Measurements from ENCODE around the gene MACROD2. TPM values are rescaled to one million over a fixed set of nuclear protein-coding genes. Genes with fewer than 3 reads are reported as not detected.
"Not testable (repeated sequence)": the region's sequence is repeated elsewhere in the genome, so short reads cannot be mapped to it uniquely, and the experiment has no call there.

MACROD2 gene
- total RNA-seq, 6 experiments from 2014 or later = 0.05 to 0.57 (median 0.11) TPM; not detected in 1

DNA sequence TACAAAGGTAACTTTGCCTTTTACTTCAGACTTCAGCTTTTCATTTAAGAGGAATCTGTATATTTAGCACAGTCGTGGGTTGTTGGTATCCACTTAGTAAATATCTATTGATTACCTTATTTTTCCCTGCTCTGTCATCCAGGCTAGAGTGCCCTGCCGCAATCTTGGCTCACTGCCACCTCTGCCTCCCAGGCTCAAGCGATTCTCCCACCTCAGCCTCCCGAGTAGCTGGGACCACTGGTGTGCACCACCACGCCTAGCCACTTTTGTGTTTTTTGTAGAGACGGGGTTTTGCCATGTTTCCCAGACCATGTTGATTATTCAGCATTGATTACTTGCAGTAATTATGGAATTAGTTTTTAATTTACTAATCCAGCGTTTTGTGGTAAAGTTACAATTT lies 41.3 kb downstream of the MACROD2 start:
- H3K27ac Mint-ChIP-seq = no peak overlapping the region
- H3K9me3 Mint-ChIP-seq = peaks cover 5% of the 10 kb centered on the region; the same call in 1 of the 2 replicates
- TF ChIP-seq, protein P1, sequence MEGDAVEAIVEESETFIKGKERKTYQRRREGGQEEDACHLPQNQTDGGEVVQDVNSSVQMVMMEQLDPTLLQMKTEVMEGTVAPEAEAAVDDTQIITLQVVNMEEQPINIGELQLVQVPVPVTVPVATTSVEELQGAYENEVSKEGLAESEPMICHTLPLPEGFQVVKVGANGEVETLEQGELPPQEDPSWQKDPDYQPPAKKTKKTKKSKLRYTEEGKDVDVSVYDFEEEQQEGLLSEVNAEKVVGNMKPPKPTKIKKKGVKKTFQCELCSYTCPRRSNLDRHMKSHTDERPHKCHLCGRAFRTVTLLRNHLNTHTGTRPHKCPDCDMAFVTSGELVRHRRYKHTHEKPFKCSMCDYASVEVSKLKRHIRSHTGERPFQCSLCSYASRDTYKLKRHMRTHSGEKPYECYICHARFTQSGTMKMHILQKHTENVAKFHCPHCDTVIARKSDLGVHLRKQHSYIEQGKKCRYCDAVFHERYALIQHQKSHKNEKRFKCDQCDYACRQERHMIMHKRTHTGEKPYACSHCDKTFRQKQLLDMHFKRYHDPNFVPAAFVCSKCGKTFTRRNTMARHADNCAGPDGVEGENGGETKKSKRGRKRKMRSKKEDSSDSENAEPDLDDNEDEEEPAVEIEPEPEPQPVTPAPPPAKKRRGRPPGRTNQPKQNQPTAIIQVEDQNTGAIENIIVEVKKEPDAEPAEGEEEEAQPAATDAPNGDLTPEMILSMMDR (IDR thresholded peaks at IDR 0.05) = no peak
- no peaks in the 10 kb centered on the region; the same call in 1 of the 2 replicates for H3K27me3 Mint-ChIP-seq (ENCODE audit: insufficient read depth)
- H3K4me1 Mint-ChIP-seq (ENCODE audit: low read depth) = no peaks in the 10 kb centered on the region
- DNase-seq = no peak
- no peak overlapping the region for H3K4me3 Mint-ChIP-seq
- no peaks in the 10 kb centered on the region for H3K36me3 Mint-ChIP-seq (ENCODE audit: low read depth)

DNA sequence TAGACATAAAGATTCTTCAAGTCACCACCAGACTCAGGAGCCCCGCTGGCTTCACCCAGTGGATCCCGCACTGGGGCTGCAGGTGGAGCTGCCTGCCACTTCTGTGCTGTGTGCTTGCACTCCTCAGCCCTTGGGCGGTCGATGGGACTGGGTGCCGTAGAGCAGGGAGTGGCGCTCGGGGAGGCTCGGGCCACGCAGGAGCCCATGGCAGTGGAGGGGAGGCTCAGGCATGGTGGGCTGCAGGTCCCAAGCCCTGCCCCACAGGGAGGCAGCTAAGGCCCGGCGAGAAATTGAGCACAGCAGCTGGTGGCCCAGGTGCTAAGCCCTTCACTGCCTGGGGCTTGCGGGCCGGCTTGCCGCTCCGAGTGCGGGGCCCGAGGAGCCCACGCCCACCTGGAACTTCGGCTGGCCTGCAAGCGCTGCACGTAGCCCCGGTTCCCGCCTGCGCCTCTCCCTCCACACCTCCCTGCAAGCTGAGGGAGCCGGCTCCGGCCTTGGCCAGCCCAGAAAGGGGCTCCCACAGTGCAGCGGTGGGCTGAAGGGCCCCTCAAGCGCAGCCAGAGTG lies 49.5 kb downstream of the MACROD2 start:
- not testable (repeated sequence) for H3K4me1 Mint-ChIP-seq (ENCODE audit: low read depth)

DNA sequence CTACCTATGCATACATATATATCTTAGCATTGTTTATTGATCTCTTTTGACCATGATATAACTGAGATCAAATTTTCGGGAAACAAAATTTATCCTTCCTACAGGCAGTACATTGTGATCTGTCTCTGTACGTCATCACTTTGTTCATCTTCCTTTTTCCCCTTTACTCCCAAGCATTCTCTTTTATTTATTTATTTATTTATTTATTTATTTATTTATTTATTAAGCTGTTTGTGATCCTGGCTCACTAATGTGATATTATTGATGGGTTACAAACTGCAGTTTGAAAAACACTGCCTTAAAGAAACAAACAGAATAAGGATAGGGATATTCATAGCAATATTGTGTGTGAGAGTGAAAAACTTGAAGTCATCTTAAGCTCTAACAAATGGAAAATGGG lies 51.2 kb downstream of the MACROD2 start:
- no peak overlapping the region for H3K4me3 Mint-ChIP-seq

More for the DNA sequence above, 49.5 kb downstream of the MACROD2 start:
- not testable (repeated sequence) for H3K4me3 Mint-ChIP-seq; H3K27ac Mint-ChIP-seq; H3K27me3 Mint-ChIP-seq (ENCODE audit: insufficient read depth); H3K36me3 Mint-ChIP-seq (ENCODE audit: low read depth); DNase-seq
- H3K9me3 Mint-ChIP-seq = peaks cover 12% of the 10 kb centered on the region

DNA sequence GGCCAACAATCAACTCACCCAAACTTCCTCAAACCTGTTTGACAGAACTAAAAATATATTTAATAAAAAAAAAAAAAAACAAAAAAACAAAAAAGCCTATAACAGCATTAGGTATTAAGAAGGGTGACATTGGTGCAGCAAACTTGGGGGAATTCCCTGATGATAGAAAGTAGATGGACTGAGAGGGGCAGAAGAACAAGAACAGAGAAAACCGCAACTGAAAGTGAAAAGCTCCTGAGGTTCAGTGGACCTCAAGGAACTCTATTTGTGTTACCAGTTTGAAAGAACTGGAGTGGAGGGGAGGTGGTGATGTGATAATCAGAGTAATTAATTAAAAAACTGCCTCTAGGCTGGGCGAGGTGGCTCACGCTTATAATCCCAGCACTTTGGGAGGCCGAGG lies 53.8 kb downstream of the MACROD2 start:
- H3K9me3 Mint-ChIP-seq = peaks cover 2% of the 10 kb centered on the region
- no peak overlapping the region for H3K4me3 Mint-ChIP-seq
- DNase-seq = no peak
- H3K27ac Mint-ChIP-seq = no peak overlapping the region
- 0 out of 2 replicates have a peak, but pooled peaks cover 2% of the 10 kb centered on the region for H3K36me3 Mint-ChIP-seq (ENCODE audit: low read depth)
- no peaks in the 10 kb centered on the region for H3K4me1 Mint-ChIP-seq (ENCODE audit: low read depth)
- TF ChIP-seq, protein P1 (IDR thresholded peaks at IDR 0.05) = no peak
- H3K27me3 Mint-ChIP-seq (ENCODE audit: insufficient read depth) = peaks cover 2% of the 10 kb centered on the region; the same call in 1 of the 2 replicates

More for the DNA sequence above, 51.2 kb downstream of the MACROD2 start:
- Mint-ChIP-seq H3K36me3 (ENCODE audit: low read depth) (0 out of 2 replicates have a peak, but pooled peaks cover 4% of the 10 kb centered on the region), H3K4me1 (ENCODE audit: low read depth) (no peaks in the 10 kb centered on the region), H3K9me3 (peaks cover 12% of the 10 kb centered on the region), H3K27me3 (ENCODE audit: insufficient read depth) (no peaks in the 10 kb centered on the region; the same call in 1 of the 2 replicates), H3K27ac (no peak overlapping the region)
- TF ChIP-seq, protein P1 (IDR thresholded peaks at IDR 0.05) = no peak
- DNase-seq = no peak

DNA sequence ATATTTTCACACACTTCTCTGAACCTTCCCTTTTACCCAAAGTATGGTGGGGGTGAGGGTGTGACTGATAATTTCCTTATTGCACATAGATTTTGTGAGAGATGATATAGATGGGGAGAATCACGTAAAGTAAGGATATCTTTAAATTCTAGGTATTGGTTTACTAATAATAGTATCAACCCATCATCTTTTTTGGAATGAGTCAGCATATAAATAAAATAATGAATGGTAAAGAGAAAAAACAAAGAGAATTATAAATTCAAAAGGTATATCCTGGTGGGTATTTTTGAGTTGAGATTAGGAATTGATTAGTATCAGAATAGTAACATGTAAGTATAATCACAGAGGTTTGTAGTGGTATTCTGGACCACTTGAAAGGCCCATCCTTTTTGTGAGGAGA lies 56.1 kb downstream of the MACROD2 start:
- Mint-ChIP-seq H3K9me3 (no peaks in the 10 kb centered on the region), H3K27ac (no peak overlapping the region), H3K36me3 (ENCODE audit: low read depth) (no peaks in the 10 kb centered on the region), H3K27me3 (ENCODE audit: insufficient read depth) (peaks cover 2% of the 10 kb centered on the region; the same call in 1 of the 2 replicates), H3K4me3 (no peak overlapping the region), H3K4me1 (ENCODE audit: low read depth) (no peaks in the 10 kb centered on the region)
- no peak for DNase-seq
- TF ChIP-seq, protein P1 (IDR thresholded peaks at IDR 0.05) = no peak

DNA sequence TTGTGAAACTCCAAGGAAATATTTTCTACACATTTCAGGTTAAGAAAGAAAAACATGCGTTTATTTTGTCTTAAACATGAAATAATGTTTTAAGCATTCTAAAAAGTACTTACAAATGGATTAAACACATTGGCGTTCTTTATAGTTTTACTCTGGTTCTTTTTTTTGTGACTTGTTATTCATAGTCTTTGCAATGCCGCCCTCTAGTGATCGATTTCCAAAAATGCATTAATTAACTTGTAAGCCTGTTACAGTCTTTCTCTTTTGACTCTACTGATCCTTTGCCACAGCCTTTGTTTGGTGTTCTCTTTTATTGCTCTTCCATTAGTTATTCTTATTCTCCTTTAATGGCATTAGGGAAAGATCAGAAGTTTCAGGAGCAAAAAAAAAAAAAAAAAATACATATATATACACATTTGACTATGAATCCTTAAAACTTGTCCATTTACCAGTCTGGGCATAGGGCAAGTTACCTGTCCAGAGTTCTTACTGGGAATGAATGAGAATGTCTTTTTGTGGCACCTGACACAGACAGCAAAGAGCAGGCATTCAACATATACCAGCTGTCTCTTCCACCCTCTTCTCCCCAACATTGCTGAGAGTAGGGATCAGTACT lies 59.9 kb downstream of the MACROD2 start:
- TF ChIP-seq, protein P1 (IDR thresholded peaks at IDR 0.05) = peak; percentile 84
- Mint-ChIP-seq H3K36me3 (ENCODE audit: low read depth) (no peaks in the 10 kb centered on the region), H3K4me1 (ENCODE audit: low read depth) (no peaks in the 10 kb centered on the region), H3K9me3 (no peaks in the 10 kb centered on the region), H3K4me3 (no peak overlapping the region), H3K27ac (no peak overlapping the region), H3K27me3 (ENCODE audit: insufficient read depth) (peaks cover 2% of the 10 kb centered on the region; the same call in 1 of the 2 replicates)
- peak; percentile 33 for DNase-seq
